ENCODE results near the gene CTSD.

DNA sequence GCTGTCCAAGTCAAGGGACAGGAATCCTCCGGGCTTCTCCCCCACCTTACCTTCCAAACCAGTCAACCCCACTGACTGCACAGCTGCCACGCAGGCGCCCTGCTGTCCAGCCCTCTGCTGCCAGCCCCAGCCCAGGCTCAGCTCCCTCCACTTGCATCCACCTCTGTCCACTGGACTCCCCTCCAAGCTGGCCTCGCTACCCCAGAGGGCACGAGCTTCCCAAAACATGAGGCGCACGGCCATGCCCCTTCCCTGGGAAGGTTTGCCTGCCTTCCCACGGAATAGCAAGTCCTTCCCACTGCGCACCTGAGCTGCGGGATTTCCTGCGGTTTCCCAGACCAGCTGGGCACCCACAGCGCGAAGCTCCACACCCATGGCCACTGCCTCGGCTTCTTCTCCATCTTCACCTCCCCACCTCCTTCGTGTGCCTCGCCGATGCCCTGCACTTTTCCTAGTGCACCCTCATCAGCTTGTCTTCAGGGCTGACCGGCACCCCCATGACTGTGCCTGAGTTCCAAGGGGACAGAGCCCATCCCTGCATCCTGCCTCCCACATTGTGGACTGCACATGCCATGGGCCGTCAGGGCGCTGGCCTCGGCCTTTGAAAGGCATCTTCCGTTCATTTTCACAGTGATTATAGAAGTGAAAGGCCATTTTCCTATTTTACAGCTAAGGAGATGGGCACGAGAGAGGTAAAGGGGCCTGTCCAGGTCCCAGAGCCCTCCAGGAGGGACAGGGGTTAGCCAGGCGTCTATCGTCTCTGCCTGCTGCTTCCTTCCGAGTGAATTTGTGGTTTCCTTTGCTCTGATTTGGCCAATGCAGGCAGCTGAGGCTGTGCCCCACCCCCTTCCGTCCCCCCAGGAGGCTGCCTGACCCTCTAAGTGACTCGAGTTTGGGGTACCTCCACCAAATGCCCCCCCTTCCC is 29.7 kb downstream of the CTSD start:
- TF ChIP-seq, protein P1, sequence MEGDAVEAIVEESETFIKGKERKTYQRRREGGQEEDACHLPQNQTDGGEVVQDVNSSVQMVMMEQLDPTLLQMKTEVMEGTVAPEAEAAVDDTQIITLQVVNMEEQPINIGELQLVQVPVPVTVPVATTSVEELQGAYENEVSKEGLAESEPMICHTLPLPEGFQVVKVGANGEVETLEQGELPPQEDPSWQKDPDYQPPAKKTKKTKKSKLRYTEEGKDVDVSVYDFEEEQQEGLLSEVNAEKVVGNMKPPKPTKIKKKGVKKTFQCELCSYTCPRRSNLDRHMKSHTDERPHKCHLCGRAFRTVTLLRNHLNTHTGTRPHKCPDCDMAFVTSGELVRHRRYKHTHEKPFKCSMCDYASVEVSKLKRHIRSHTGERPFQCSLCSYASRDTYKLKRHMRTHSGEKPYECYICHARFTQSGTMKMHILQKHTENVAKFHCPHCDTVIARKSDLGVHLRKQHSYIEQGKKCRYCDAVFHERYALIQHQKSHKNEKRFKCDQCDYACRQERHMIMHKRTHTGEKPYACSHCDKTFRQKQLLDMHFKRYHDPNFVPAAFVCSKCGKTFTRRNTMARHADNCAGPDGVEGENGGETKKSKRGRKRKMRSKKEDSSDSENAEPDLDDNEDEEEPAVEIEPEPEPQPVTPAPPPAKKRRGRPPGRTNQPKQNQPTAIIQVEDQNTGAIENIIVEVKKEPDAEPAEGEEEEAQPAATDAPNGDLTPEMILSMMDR (IDR thresholded peaks at IDR 0.05), result no peak
- TF ChIP-seq POLR2AphosphoS5 (IDR thresholded peaks at IDR 0.05) (no peak), POLR2A (IDR thresholded peaks at IDR 0.05) (no peak)
